CD4-positive, alpha-beta memory T cell (primary cell): ENCODE measurements around the gene NCKAP5. TPM values are rescaled to one million over a fixed set of nuclear protein-coding genes. Genes with fewer than 3 reads are reported as not detected.

Experiments
- CTCF ChIA-PET: fragments of 350-600 bp; sonication (Branson Sonifier 250); formaldehyde crosslinking; loops from one replicate; lab custom pipeline; 2021; ENCODE audit warnings: inconsistent platforms; ENCODE audit not compliant: partially characterized antibody; lab: Charles Lee
- POLR2A ChIA-PET: fragments of 350-600 bp; sonication (Branson Sonifier 250); formaldehyde crosslinking; loops from one replicate; lab custom pipeline; 2021; ENCODE audit not compliant: partially characterized antibody; lab: Charles Lee
- DNase-seq, 5 donors: peaks; one replicate each; pipeline versions ENCODE4 v3.0.0 to v3.0.0-alpha.2; 2020 to 2022; ENCODE audit warnings: mixed read lengths in 1 of 5
- H3K27ac ChIP-seq: one replicate; pipeline ENCODE4 v1.7.0; 2013; ENCODE audit warnings: low read depth, low read length
- H3K27me3 ChIP-seq: 2 replicates; pipeline ENCODE4 v1.7.0; 2013; ENCODE audit warnings: mild to moderate bottlenecking, low read length, moderate library complexity; ENCODE audit not compliant: insufficient read depth
- H3K36me3 ChIP-seq: 2 replicates; pipeline ENCODE4 v1.7.0; 2013; ENCODE audit warnings: mild to moderate bottlenecking, low read length, moderate library complexity; ENCODE audit not compliant: insufficient read depth
- H3K4me1 ChIP-seq: 2 replicates; pipeline ENCODE4 v1.7.0; 2013; ENCODE audit warnings: mild to moderate bottlenecking, low read length, moderate library complexity; ENCODE audit not compliant: insufficient read depth
- H3K4me3 ChIP-seq, 2 donors: one replicate each; pipeline ENCODE4 v1.7.0; 2013; ENCODE audit warnings: low read length in 2 of 2, mild to moderate bottlenecking in 1 of 2
- H3K9me3 ChIP-seq, 2 donors: one replicate each; pipeline ENCODE4 v1.7.0; 2013; ENCODE audit warnings: low read length in 2 of 2, control low read depth in 1 of 2; ENCODE audit not compliant: control insufficient read depth in 1 of 2
- H3K27ac Mint-ChIP-seq, 7 donors: one replicate each; pipeline ENCODE4 v1.8.0; 2020 to 2021; ENCODE audit warnings: mixed read lengths in 7 of 7, mild to moderate bottlenecking in 6 of 7, inconsistent platforms in 3 of 7, moderate library complexity in 3 of 7
- H3K27me3 Mint-ChIP-seq, 2 donors: one replicate each; pipeline ENCODE4 v1.8.0; 2020 to 2021; ENCODE audit warnings: mixed read lengths in 2 of 2
- H3K36me3 Mint-ChIP-seq, 2 donors: one replicate each; pipeline ENCODE4 v1.8.0; 2020 to 2021; ENCODE audit warnings: mixed read lengths in 2 of 2, inconsistent platforms in 1 of 2, mild to moderate bottlenecking in 1 of 2
- H3K4me1 Mint-ChIP-seq, 4 donors: one replicate each; pipeline ENCODE4 v1.8.0; 2020 to 2021; ENCODE audit warnings: mixed read lengths in 4 of 4, mild to moderate bottlenecking in 1 of 4
- H3K4me3 Mint-ChIP-seq, 8 donors: one replicate each; pipeline ENCODE4 v1.8.0; 2020 to 2021; ENCODE audit warnings: mixed read lengths in 8 of 8, mild to moderate bottlenecking in 7 of 8, moderate library complexity in 6 of 8, inconsistent platforms in 3 of 8
- H3K9me3 Mint-ChIP-seq, 8 donors: one replicate each; pipeline ENCODE4 v1.8.0; 2020 to 2021; ENCODE audit warnings: mixed read lengths in 8 of 8, mild to moderate bottlenecking in 5 of 8, inconsistent platforms in 3 of 8, moderate library complexity in 1 of 8
- intact Hi-C: fragments of 100-400 bp; cut with micrococcal nuclease; formaldehyde crosslinking; loops from one replicate; pipeline ENCODE4 v1.15.1; 2023
- polyA plus RNA-seq, 2 donors: library from polyadenylated mRNA; unstranded; fragments of 300-500 nt; fragmentation: Illumina TruSeq; gene quantifications; one replicate each; pipeline ENCODE4 v1.2.3, GENCODE V29; 2021
- total RNA-seq, 2 experiments: library from RNA; stranded (reverse); gene quantifications; one replicate each; pipeline ENCODE4 v1.2.3, GENCODE V29; 2021

NCKAP5 gene
- total and polyA plus RNA-seq, 4 experiments from 2014 or later, result not detected

DNA sequence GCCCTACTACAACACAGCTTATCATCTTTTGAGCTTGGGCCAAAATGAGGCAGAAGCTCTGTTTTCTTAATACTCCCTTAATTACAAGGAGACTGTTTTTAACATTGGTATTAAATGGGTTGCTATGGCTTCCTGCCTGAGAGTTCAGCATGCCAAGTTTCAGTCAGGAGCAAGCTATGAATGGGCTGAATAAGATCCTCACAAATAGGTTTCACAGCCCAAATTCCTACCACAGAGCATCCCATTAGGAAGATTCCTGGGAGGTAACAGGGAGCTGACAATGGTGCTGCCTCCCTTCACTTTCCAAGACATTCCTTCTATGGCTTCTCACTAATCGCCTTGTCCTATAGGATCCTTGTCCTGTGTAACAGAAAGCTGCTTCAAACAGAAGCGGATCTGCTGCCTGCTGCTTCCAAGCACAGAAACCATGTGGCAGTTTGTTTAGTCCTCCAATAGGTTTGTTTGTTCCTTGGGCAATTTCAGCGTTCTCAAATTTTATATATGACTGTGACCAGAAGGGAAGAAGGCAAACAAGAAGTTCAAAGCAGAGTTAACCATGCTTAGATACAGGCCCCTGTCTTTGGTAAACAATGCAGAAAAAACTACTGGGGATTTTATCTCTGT is 70.9 kb downstream of the NCKAP5 start:
- Mint-ChIP-seq H3K9me3 (peaks cover 0 to 3% (median 0%) of the 10 kb centered on the region in 8 donors), H3K4me1 (no peaks in the 10 kb centered on the region), H3K4me3 (no peak overlapping the region), H3K27ac (no peak overlapping the region), H3K36me3 (no peaks in the 10 kb centered on the region), H3K27me3 (no peaks in the 10 kb centered on the region)
- ChIA-PET POLR2A (no interaction called here), CTCF (no interaction called here)
- no peak overlapping the region for H3K4me3 ChIP-seq
- no peaks in the 10 kb centered on the region for H3K4me1 ChIP-seq
- no peaks in the 10 kb centered on the region for H3K36me3 ChIP-seq
- intact Hi-C loops, result no loop called here
- DNase-seq, result no peak
- no peaks in the 10 kb centered on the region for H3K9me3 ChIP-seq
- H3K27ac ChIP-seq, result no peak overlapping the region
- no peaks in the 10 kb centered on the region for H3K27me3 ChIP-seq

- no peaks in the 10 kb centered on the region for H3K4me1 ChIP-seq
- H3K27me3 Mint-ChIP-seq, result no peaks in the 10 kb centered on the region
- no peak for DNase-seq
- ChIA-PET POLR2A (no interaction called here), CTCF (no interaction called here)
- no peaks in the 10 kb centered on the region for H3K9me3 ChIP-seq
- no peaks in the 10 kb centered on the region for H3K27me3 ChIP-seq
- intact Hi-C loops, result no loop called here
- H3K27ac ChIP-seq, result no peak overlapping the region
- no peaks in the 10 kb centered on the region for H3K36me3 ChIP-seq
- H3K27ac Mint-ChIP-seq, result no peak overlapping the region
- H3K4me1 Mint-ChIP-seq, result no peaks in the 10 kb centered on the region
- H3K4me3 Mint-ChIP-seq, result no peak overlapping the region
- H3K9me3 Mint-ChIP-seq, result peaks cover 0 to 3% (median 0%) of the 10 kb centered on the region in 8 donors
- no peak overlapping the region for H3K4me3 ChIP-seq
- no peaks in the 10 kb centered on the region for H3K36me3 Mint-ChIP-seq
Observed at GRCh38 chr2:133496501-133497269, 71.6 kb downstream of the NCKAP5 start.

DNA sequence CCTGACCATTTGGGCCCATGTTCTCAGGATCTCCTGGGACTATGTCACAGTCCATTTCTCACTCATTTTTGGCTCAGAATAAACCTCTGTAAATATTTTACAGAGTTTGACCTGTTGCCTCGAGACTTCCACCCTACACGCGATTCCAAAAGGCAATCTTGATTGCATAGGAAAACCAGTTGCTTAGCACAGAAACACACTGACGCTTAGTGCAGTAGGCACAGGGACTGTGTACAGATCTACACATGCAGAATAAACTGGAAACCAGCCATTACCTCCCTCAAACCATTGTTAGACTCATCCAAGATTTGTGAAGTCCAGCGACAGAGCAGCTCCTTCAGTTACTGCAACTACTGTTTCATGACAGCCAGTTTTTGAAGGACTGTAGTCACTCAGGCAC is 73.0 kb downstream of the NCKAP5 start:
- Mint-ChIP-seq H3K36me3 (no peaks in the 10 kb centered on the region), H3K4me1 (no peaks in the 10 kb centered on the region), H3K27me3 (no peaks in the 10 kb centered on the region), H3K9me3 (peaks cover 0 to 3% (median 1%) of the 10 kb centered on the region in 8 donors), H3K27ac (no peak overlapping the region), H3K4me3 (no peak overlapping the region)
- intact Hi-C loops, result no loop called here
- Histone ChIP-seq H3K27me3 (no peaks in the 10 kb centered on the region), H3K4me1 (no peaks in the 10 kb centered on the region), H3K9me3 (no peaks in the 10 kb centered on the region), H3K36me3 (no peaks in the 10 kb centered on the region), H3K4me3 (no peak overlapping the region), H3K27ac (no peak overlapping the region)
- no peak for DNase-seq
- POLR2A ChIA-PET, result no interaction called here
- CTCF ChIA-PET, result no interaction called here

DNA sequence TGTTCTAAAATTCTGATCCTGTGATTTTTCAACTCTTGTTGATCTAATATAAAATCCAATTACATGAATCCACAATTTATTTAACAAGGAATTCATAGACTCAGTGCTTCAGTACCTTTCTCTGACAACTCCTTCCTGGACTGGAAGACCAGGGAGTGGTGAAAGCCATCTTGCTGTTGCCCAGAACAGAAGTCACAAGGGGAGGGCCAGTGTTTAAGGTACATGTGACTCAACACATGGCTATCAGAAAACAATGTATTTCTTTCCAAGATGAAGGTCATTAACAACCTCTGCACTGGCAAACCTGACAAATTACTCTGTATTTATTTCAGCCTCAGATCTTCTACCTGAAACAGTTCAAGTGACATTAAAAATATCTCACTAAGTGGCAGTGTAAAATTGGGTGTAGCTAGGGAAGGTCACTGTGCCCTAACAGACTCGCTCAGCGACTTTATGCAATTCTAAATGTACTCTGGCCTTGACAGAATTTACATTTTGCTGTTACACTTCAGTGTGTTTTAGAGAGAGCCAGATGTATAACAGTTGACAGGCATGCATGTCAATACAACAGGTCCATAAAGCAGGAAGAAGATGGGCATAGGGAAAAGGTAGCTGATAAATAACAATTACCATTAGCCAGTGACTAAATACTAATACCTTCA is 75.4 kb downstream of the NCKAP5 start:
- Histone ChIP-seq H3K27ac (no peak overlapping the region), H3K4me3 (no peak overlapping the region), H3K36me3 (no peaks in the 10 kb centered on the region), H3K9me3 (no peaks in the 10 kb centered on the region), H3K27me3 (no peaks in the 10 kb centered on the region), H3K4me1 (no peaks in the 10 kb centered on the region)
- H3K27me3 Mint-ChIP-seq, result no peaks in the 10 kb centered on the region
- H3K36me3 Mint-ChIP-seq, result no peaks in the 10 kb centered on the region
- CTCF ChIA-PET, result no interaction called here
- no peak overlapping the region for H3K4me3 Mint-ChIP-seq
- peaks cover 0 to 3% (median 0%) of the 10 kb centered on the region in 8 donors for H3K9me3 Mint-ChIP-seq
- DNase-seq, result no peak
- POLR2A ChIA-PET, result no interaction called here
- H3K27ac Mint-ChIP-seq, result no peak overlapping the region
- intact Hi-C loops, result no loop called here
- no peaks in the 10 kb centered on the region for H3K4me1 Mint-ChIP-seq

GRCh38 chr2:133490411-133490980 is 77.8 kb downstream of the NCKAP5 start:
- intact Hi-C loops, result no loop called here
- no peaks in the 10 kb centered on the region for H3K36me3 ChIP-seq
- no peaks in the 10 kb centered on the region for H3K4me1 ChIP-seq
- H3K4me3 ChIP-seq, result no peak overlapping the region
- no peaks in the 10 kb centered on the region for H3K4me1 Mint-ChIP-seq
- ChIA-PET POLR2A (no interaction called here), CTCF (no interaction called here)
- no peaks in the 10 kb centered on the region for H3K27me3 Mint-ChIP-seq
- H3K4me3 Mint-ChIP-seq, result no peak overlapping the region
- peaks cover 0 to 9% (median 1%) of the 10 kb centered on the region in 8 donors for H3K9me3 Mint-ChIP-seq
- no peaks in the 10 kb centered on the region for H3K36me3 Mint-ChIP-seq
- no peaks in the 10 kb centered on the region for H3K9me3 ChIP-seq
- DNase-seq, result no peak
- H3K27ac Mint-ChIP-seq, result no peak overlapping the region
- no peak overlapping the region for H3K27ac ChIP-seq
- H3K27me3 ChIP-seq, result no peaks in the 10 kb centered on the region

- no peak overlapping the region for H3K27ac Mint-ChIP-seq
- peaks cover 0 to 9% (median 1%) of the 10 kb centered on the region in 8 donors for H3K9me3 Mint-ChIP-seq
- no peak for DNase-seq
- no peak overlapping the region for H3K27ac ChIP-seq
- no peak overlapping the region for H3K4me3 Mint-ChIP-seq
- no peaks in the 10 kb centered on the region for H3K36me3 Mint-ChIP-seq
- POLR2A ChIA-PET, result no interaction called here
- H3K36me3 ChIP-seq, result no peaks in the 10 kb centered on the region
- CTCF ChIA-PET, result no interaction called here
- H3K4me1 ChIP-seq, result no peaks in the 10 kb centered on the region
- H3K27me3 Mint-ChIP-seq, result no peaks in the 10 kb centered on the region
- H3K27me3 ChIP-seq, result no peaks in the 10 kb centered on the region
- H3K4me1 Mint-ChIP-seq, result no peaks in the 10 kb centered on the region
- H3K4me3 ChIP-seq, result no peak overlapping the region
- H3K9me3 ChIP-seq, result no peaks in the 10 kb centered on the region
- intact Hi-C loops, result no loop called here
Observed at GRCh38 chr2:133489641-133490410, 78.4 kb downstream of the NCKAP5 start.

- Mint-ChIP-seq H3K36me3 (no peaks in the 10 kb centered on the region), H3K27ac (no peak overlapping the region), H3K4me3 (no peak overlapping the region), H3K9me3 (peaks cover 0 to 9% (median 1%) of the 10 kb centered on the region in 8 donors), H3K27me3 (peaks cover 0 to 2% of the 10 kb centered on the region in 2 donors), H3K4me1 (no peaks in the 10 kb centered on the region)
- ChIA-PET CTCF (no interaction called here), POLR2A (no interaction called here)
- Histone ChIP-seq H3K27me3 (no peaks in the 10 kb centered on the region), H3K9me3 (no peaks in the 10 kb centered on the region), H3K4me3 (no peak overlapping the region), H3K4me1 (no peaks in the 10 kb centered on the region), H3K36me3 (no peaks in the 10 kb centered on the region), H3K27ac (no peak overlapping the region)
- intact Hi-C loops, result no loop called here
- no peak for DNase-seq
Observed at GRCh38 chr2:133489146-133489545, 79.1 kb downstream of the NCKAP5 start.
